GM19238 (cell line): ENCODE measurements around the gene PPP2R5A.
"Not testable (repeated sequence)": the region's sequence is repeated elsewhere in the genome, so short reads cannot be mapped to it uniquely, and the experiment has no call there.

Source experiments
- DNase-seq: peaks from one replicate; pipeline ENCODE4 v3.0.0; 2011; ENCODE audit warnings: low spot score; ENCODE audit not compliant: insufficient read length

PPP2R5A gene

GRCh38 chr1:212354464-212354863 is 69.3 kb downstream of the PPP2R5A start:
- no peak for DNase-seq

- no peak for DNase-seq
These were observed 70.2 kb downstream of the PPP2R5A start for GRCh38 chr1:212355230-212355969.

DNA sequence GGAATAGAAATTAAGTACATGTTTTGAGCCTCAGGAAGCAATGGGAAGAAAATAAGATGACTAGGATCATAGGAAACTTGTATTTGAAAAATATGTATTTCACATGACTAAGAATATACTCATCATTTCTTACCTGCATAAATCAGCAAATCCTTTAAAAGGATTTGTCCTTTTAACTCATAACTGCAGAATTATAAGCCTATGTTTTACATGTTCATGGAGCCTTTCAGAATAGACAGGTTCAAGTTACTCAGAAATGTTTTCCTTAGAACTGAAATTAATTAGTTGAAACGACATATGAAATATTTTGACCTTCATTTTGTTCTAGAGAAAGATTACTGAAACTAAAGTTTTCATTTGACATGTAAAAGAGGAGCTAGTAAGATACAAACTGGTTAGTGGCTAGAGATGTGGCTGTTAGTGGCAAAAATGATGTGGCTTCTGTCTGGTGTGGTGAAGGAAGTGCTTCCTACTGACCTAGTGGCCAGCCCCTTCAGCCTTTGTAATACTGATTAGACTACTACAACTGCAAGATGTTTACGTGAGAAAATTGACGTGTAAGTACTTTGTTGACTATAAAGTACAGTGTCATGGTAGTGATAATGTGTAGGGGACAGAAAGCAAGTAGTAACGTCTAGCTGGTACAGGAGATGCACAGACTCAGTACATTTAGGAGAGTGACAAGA is 74.7 kb downstream of the PPP2R5A start:
- DNase-seq: no peak

- no peak for DNase-seq
These were observed 79.8 kb downstream of the PPP2R5A start for GRCh38 chr1:212364985-212365384.

DNA sequence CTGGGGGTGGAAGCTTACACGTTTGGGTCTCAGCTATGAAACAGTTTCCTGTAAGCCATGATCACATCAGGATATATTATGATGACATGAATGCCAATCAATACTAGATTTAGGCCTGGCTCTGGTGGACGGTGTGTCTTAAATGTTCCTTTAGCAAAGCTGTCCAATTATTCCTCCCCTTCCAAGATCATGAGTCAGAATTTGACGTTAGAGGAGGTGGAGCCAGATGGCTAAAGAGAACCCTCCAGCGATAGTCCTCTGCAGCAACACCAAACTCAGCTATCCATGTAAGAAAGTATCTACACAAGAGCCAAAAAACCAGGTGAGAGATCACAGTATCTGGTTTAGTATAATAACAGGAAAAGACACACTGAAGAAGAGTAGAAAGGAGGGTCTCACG is 81.7 kb downstream of the PPP2R5A start:
- no peak for DNase-seq

DNA sequence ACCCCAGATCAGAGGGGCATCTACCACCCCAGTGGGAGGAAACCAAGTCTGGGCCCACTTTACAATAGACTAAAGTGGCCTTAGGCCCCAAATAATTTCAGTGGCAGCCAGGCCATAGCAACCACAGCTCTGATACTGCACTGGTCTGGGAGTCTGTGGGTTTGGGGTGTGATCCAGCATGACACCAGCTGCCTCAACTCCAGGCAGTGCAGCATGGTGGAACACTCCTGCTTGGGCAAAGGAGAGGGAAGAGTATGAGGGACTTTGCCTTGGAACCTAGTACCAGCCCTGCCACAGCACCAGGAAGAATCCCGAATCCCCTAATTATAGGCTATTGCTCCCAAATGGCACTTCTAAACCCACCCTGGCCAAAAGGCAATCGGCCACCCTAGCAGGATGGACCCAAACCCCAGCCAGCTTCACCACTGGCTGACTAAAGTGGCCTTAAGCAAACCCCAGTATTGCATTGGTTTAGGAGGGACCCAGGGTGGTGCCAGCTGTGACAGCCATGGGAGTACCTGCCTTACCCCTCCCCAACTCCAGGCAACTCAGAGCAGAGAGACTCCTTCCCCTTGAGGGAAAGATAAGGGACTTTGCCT is 82.4 kb downstream of the PPP2R5A start:
- no peak for DNase-seq

- DNase-seq: peak; percentile 39
These were observed 82.9 kb downstream of the PPP2R5A start for GRCh38 chr1:212368073-212368484.

- no peak for DNase-seq
These were observed 90.8 kb downstream of the PPP2R5A start for GRCh38 chr1:212375986-212376385.

GRCh38 chr1:212377644-212378043 is 92.4 kb downstream of the PPP2R5A start:
- no peak for DNase-seq

DNA sequence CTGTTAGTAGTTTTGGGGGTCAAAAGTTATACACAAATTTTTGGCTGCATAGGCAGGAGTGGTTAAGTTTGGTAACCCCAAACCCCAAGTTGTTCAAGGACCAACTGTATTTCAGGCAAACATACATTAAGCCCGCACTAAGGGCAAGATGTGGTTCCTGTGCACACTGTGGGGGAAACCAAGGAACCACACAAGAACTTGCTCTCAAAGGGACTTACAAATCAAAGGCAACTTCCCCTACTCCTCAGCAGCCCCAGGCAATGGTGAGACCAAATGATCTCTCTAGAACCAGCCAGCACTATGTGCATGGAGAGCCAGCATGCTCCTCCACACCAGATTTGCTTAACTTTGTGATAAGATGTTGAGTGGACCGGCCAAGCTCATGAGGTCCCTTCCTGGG is 94.2 kb downstream of the PPP2R5A start:
- DNase-seq: no peak

DNA sequence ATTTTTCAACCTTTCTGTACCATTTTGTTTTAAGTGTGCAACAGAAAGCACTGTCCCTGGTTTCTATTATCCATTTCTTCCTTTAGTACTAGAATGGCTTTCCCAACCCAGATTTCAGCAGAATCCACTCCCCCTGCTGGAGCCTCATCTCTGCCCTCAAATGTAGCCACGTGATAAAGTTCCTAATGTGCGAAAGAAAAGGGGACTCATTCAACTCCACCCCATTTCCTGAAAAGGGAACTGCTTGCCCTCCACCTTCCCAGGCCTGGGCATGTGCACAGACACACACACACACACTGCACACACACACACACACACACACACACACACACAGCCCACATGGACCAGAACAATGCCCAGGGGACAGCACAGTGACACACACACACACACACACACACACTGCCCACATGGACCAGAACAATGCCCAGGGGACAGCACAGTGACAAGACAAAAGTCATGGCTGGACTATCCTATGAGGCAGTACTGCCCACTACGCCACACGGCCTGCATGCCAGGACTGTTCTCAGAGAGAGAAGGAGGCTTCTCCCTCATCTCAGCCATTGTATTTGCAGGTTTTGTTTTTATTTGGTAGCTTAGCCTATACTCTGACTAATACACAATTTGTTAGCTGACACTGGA is 96.3 kb downstream of the PPP2R5A start:
- DNase-seq: no peak

- no peak for DNase-seq
These were observed 100.8 kb downstream of the PPP2R5A start for GRCh38 chr1:212386029-212386428.

DNA sequence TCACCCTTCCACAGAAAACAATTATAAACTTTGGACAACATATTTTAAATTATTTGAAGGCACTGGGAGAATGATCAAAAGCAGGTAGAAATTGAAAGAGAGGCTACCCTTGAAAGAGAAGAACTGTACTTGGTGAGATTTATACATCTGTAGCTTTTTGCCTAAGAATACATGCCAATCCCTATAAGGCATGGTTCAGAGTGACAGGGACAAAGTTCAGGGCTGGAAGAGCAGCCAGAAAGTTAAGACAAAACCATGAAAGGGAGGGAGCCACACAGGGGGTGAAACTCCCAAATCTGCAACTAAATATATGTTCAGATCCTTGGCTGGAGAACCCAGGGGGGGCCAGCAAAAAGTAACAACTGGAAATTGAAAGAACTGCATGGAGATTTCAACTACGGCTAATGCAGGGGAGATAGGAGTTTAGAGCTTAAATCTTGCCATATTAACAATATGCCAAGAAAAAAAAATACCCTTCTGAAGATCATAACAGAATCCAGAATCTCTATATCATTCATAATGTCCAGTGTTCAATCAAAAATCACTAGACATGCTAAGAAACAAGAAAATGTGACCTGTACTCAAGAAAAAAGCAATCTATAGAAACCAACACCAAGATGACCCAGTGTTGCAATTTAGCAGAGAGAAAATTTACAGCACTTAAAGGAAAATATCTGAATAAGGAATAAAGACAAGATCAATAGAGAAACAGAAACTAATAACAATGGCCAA is 103.9 kb downstream of the PPP2R5A start:
- no peak for DNase-seq

DNA sequence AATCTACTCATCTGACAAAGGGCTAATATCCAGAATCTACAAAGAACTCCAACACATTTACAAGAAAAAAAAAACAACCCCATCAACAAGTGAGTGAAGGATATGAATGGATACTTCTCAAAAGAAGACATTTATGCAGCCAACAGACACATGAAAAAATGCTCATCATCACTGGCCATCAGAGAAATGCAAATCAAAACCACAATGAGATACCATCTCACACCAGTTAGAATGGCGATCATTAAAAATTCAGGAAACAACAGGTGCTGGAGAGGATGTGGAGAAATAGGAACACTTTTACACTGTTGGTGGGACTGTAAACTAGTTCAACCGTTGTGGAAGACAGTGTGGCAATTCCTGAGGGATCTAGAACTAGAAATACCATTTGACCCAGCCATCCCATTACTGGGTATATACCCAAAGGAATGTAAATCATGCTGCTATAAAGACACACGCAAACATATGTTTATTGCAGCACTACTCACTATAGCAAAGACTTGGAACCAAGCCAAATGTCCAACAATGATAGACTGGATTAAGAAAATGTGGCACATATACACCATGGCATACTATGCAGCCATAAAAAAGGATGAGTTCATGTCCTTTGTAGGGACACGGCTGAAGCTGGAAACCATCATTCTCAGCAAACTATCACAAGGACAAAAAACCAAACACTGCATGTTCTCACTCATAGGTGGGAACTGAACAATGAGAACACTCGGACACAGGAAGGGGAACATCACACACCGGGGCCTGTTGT is 110.6 kb downstream of the PPP2R5A start:
- DNase-seq: not testable (repeated sequence)

- no peak for DNase-seq
These were observed 111.4 kb downstream of the PPP2R5A start for GRCh38 chr1:212396638-212397037.

DNA sequence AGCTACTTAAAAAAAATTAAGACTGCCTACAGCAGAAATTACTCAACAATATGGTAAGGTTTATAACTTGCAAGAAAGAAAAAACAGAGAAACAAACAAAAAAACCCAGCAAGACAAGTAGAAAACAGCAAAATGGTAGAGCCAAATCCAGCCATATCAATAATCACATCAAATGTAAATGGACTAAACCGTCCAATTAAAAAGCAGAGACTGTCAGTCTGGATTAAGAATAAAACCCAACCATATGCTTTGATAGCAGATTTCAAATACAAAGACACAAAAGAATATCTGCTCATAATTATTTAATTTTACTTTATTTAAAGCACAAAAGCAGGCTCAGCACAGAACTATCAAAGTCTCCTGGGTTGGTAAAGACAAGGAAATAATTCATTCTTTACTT is 112.0 kb downstream of the PPP2R5A start:
- no peak for DNase-seq

- no peak for DNase-seq
These were observed 115.8 kb downstream of the PPP2R5A start for GRCh38 chr1:212401042-212401441.

GRCh38 chr1:212401838-212402582 is 116.8 kb downstream of the PPP2R5A start:
- no peak for DNase-seq

- no peak for DNase-seq
These were observed 117.6 kb downstream of the PPP2R5A start for GRCh38 chr1:212402666-212403321.
